Measurements from ENCODE around the gene CSDE1.

Gene CSDE1

DNA sequence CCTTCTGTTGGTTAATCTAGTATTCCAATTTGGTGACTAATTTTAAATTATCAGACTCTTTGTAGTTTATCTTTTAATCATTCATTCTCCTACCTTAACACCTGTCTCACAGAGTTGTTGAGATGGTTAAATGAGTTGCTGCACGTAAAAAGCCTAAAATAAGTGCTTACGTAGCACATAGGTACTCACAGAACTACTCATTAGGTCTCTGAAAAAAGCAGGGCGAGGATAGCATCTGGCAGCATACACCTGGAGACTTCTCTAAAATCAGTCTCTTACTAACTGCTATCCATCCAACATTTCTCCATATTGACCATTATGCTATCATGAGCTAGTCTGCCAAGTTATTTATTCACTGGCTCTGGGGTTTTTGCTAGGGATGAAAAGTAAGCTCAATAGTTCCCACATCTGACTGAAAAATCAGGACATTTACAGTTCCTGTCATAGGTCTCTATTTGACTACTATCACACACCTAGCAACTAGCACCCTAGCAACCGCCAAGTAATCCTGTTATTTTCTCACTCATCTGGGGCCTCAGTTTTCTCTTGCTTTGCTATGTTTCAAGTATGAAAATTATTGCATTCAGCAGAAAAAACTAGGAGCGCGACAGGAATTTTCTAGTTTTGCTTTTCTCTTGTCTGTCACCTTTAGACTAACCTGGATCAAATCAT is 11.2 kb downstream of the CSDE1 start:
- DNase-seq, result no peak

DNA sequence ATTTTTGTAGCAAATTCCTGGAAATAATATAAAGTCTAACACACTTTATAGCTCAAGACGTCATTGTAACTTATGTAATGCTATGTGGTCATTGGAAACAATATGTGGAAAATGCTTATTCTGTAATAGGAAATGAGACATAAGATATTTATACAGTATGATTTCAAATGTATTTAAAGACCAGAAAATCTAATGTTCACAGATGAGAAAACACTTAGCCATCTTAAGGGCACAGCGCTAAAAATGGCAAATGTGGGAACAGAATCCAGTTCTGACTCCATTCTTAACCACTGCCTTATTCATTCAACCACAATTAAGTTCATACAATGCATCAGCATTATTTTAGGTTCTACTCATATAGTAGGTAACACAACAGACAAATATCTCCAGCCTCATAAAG is 12.5 kb downstream of the CSDE1 start:
- no peak for DNase-seq

DNA sequence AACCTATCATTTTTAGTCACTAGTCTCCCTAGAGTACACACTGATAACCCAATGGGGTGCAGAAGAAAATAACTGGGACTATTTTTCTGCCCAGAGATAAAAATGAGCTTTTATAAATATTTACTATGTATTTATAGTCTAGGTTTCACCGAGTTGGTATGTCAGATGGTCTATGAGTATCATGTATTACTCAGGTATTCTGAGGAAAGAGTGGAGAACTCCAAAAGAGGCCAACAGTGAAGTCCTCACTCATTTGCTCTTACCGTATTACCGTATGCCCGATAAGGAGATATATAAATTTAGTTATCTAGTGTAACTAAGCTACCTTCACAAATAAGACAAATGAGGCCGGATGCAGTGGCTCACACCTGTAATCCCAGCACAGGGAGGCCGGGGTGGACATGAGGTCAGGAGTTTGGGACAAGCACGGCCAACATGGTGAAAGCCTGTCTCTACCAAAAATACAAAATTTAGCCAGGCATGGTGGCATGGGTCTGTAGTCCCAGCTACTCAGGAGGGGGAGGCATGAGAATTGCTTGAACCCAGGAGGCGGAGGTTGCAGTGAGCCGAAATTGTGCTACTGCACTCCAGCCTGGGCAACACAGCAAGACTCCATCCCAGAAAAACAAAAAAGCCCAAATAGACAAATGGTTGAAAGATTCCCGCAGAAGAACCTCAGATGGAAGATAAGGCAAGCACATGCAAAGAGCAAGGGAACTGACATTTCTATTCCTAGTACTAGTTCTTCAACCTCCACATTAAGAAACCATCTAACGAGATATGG is 15.6 kb downstream of the CSDE1 start:
- no peak for DNase-seq

DNA sequence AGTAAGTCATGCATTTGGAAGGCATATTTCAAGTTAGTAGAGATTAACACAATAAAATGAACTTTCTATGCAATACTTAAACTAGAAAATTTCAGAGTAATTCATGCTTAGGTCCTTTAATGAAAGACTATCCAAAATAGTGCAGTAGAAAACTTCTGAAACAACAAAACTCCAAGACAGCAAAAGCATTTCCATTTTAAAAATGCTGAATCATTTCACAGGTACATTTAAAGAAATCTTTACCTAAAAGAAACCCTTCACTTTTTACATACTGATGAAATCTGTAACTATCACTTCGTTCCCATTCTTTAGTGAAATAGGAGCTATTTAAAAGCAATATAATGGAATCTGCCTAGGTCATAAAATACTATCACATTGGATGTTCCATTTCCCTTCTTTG is 17.5 kb downstream of the CSDE1 start:
- no peak for DNase-seq

DNA sequence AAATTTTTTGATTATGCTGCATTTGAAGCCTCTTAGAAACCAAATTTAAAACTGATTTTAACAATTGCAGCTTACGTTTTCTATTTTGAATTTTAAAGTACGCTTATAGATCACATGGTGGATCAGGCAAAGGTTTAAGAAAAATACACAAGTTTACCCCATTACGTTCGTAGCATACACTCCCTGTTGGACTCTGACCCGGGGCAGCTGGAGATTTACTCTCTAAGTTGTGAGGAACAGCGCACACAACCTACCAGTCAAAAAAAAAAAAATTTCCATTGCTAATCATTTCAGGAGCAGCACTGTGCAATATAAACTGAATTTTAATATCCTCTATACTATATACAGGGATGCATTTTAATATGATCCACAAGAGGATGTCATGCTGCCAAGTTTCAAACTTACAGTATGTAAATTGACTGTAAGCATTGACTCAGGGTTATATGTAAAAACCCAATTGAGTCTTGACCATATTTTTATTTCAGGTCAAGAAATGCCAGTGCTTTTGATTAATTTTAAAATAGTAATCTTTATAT is 20.4 kb downstream of the CSDE1 start:
- DNase-seq, result no peak

DNA sequence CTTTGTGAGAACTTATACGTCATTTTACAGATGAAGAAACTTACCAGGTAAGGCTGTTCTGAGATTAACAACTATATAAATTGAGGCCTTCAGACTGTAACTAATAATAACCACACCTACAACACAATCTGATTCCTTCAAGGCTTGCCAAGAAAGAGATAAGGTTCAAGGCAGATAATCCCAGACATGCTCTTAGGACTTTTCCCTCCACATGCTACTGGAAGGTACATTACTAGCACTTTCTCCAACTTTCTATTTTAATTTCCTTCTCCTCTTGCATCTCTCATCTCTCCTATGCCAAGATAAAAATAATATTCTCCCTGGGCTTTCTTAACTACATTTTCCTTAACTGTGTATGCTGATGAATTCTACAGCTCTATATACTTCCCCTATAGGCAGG is 22.3 kb downstream of the CSDE1 start:
- no peak for DNase-seq

DNA sequence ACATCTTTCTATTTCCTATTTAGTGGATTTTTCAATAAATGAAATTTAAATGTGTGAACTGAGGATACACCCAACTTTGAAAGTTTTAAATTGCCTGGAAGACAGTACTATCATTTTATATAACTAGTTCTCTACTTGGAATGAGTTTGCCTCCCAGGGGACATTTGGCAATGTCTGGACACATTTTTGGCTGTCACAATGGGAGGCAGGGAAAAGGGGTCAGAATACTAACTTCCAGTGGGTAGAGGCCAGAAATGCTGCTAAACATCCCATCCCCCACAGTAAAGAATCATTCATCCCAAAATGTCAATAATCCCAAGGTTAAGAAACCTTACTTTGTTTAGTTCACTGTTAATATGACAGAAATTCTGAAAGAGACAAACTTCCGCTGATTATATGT is 28.0 kb downstream of the CSDE1 start:
- DNase-seq, result no peak

DNA sequence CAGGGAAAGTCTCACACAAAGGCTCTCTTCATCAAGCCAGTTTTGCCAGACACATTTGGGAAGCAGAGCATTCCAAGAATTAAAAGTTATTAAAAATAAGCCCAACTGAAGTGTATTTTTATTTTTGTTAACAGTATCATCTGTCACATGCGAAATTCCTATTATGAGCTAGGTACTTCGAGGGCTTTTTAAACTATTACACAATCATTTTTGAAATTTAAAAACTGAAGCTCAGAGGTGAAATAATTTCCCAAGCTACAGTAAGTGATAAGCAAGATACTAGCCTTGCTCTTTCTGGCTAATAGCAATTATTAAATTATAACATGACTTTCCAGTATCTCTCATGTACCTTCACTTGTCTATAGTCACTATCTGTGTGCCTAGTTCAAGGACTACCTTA is 29.2 kb downstream of the CSDE1 start:
- DNase-seq, result no peak

DNA sequence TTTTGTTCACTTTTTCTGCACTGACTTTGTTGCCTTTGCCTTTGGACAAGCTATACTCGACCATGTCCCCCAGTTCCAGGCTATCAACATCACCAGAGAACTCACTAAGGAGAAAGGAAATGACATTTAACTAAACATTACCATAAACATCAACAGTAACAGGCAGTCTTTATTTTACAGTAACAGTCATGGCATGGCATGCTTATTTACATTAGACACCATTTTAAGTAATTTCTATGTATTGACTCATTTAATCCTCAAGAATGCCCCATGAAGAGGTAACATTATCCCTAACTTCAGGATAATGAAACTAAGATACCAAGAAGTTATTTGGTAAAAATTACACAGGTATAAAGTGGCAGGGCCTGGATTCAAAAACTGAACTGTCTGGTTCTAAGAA is 32.6 kb downstream of the CSDE1 start:
- DNase-seq, result no peak

DNA sequence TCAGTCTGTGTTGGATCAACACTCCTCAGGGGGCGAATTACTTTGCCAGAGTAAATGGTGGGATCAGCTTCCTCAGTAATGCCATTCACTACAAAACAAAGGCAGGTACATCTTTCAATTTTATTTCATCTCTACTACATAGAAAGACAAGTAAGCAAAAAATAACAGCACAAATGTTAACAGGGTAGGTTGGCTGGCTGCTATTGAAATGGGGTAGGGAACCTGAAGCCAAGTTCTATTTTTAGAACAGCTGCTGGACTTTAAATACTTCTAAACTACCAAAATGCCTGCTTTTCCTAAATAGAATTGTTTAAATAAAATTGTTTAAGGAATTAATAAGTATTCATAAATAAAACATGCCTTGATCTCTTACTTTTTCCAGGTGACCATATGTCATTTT is 33.9 kb downstream of the CSDE1 start:
- no peak for DNase-seq

DNA sequence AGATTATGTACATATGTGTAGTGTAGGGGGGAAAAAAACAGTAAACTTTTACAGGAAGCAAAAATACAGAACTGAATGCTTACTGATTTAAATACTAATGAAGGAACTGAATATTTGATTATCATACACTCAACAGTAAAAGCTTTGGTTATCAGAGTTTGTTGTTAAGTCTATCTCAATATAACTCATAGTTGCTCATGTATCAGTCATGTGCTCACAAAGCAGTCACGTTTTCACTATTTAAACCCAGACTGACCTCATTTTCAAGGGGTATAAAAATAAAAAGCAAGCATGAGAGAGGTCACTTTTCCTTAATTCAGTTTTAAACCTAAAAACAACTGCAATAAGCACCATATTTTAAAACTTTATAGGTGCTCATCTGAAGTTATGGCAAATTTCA is 34.3 kb downstream of the CSDE1 start:
- DNase-seq, result no peak

DNA sequence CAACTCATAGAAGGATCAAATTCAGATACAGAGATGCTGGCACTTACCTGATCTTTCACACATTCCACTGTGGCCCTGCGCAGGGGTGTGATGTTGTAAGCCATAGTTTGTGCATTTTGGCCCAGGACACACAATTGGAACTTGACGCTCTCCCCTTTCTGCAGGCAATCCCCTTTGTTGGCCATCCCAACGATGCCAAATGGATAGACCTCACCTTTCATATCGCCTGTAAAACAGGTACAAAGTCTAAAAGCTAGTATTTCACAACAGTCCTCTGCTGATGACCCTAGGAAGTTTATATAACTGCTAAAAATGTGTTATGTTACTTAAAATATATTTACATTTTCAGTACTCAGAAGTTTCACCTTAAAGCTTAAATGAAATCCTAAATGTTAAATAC is 37.3 kb downstream of the CSDE1 start:
- DNase-seq, result no peak

DNA sequence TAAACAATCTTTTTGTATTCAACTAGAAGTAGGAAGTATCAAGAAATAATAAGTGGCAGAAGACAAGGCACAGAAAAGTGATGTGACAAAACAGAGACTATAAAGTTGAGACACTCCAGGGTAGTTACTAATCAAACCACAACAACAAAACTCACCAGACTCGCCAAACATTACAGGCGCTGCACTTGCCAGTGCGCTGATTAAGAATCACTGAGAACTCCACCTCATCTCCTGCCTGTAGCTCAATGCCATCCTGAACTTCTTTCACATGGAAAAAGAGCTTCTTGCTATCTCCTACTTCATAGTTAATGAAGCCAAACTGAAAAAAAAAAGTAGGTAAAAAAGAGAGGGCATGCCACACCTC is 38.4 kb downstream of the CSDE1 start:
- DNase-seq, result no peak

DNA sequence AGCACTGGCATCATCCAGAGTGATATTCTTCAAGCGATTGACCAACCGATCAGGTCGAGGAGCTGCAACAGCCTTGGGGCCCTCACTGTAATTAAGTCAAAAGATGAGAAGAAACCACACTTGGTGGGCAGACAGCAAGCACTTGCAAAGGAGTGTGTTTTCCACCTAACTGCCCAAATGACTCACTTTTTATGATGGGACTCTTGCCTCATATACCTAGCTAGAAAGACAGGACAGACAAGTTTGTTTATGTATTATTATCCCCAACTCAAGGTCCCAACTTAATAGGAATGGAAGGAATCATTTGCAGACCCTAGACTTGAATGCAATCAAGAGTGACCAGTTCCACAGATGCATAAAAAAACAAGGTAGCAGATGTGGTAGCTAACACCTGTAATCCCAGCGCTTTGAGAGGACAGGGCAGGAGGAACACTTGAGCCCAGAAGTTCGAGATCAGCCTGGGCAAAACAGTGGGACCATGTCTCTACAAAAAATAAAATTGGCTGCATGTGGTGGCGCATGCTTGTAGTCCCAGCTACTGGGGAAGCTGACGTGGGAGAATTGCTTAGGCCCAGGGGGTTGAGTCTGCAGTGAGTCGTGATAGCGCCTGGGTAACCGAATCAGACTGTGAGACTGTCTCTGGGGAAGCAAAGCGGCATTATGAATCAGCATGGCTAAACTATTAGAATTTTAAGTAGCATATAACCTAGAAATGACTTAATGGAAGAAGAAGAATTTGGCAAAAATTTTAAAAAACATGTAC is 38.9 kb downstream of the CSDE1 start:
- DNase-seq, result no peak

DNA sequence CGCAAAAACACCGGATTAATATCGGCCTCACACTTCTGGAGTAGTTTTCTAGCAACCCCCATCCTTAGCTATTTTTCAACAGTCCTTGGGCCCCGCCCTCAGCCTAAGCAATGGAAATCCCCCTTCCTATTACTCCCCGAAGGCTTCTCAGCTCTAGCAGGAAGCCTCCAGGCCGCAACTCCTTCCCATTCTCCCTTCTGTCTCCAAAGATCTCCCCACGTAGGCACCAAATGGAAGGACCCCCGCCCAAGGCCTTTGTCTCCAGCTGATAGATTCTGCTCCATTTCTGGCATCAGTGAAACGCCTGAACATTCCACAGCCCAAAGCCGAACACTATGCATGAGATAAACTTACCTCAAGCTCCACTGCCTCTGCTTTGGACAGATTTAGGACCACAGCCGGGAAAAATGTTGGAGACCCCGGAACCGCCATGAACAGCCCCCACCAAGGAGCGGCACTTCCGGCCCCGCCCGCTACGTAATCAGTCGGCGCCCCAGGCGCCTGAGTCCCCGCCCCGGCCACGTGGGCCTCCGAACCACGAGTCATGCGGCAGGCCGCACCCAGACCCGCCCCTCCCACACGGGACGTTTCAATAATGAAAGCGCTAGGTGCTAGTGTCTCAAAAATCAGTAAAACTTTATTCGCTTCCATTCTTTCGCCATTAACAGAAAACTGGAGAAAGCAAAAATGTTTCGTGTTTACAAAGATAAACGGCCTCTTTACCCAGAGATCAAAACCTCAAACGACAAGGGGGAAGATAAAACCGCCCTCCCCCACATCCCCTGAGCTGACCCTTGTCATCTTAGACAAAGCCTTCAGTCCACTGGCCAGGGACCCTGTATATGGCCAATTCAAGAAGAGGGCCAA is 41.2 kb downstream of the CSDE1 start, which contains the start of gene NRAS:
NRAS (minus strand) TSS at position 468 of the 867 bp plus-strand sequence. CDS start 611 bp downstream, outside the sequence.
- peak; percentile 94 to 95 for DNase-seq

DNA sequence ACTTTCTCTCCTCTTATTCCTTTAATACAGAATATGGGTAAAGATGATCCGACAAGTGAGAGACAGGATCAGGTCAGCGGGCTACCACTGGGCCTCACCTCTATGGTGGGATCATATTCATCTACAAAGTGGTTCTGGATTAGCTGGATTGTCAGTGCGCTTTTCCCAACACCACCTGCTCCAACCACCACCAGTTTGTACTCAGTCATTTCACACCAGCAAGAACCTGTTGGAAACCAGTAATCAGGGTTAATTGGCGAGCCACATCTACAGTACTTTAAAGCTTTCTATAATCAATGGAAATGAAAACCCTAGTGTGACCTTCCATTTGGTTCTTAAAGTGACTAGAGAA is 41.9 kb downstream of the CSDE1 start:
- no peak for DNase-seq

DNA sequence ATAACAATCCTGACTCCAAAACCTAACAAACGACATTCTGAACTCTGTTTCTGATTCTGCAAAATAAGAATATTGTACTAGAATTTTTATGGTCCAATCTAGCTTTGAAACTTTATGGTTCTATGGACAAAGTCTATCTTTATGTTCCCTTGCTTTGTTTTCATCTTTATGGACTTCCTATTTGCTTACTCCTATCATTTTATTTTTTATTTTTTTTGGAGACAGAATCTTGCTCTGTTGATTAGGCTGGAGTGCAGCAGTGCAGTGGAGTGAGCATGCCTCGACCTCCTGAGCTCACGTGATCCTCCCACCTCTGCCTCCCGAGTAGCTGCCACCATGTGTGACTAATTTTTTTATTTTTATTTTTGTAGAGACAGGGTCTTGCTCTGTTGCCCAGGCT is 44.8 kb downstream of the CSDE1 start:
- no peak for DNase-seq

DNA sequence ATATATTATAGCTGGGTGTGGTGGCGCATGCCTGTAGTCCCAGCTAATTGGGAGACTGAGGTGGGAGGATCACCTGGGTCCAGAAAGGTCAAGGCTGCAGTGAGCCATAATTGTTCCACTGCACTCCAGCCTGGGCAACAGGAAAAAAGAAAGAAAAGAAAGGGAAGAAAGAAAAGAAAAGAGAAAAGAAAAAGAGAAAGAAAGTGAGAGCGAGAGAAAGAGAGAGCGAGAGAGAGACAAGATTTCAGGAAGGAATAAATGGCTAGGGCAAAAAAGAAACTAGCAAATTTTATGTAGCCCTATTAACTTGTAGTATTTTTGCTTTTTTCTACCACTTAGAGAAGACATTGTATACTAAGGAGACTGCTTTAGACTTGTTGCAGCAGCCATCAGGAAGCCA is 47.4 kb downstream of the CSDE1 start:
- DNase-seq, result no peak

DNA sequence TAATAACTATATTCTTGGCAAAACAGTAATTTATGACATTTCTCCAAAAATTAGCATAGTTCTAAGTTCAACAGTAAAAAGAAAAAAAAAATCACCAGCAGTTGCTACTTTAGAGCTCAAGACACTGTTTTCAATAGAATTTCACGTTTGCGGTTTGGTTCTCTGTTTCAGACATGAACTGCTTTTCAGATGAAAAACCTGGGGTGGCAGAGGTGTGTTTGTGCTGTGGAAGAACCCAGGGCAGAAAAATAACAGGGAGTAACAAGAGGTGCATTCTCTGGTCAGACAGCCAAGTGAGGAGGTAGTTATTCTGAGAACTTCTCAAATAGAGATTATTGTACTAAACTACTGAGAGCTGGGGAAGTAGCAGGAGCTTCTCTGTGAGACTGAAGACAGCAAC is 50.2 kb downstream of the CSDE1 start:
- no peak for DNase-seq

DNA sequence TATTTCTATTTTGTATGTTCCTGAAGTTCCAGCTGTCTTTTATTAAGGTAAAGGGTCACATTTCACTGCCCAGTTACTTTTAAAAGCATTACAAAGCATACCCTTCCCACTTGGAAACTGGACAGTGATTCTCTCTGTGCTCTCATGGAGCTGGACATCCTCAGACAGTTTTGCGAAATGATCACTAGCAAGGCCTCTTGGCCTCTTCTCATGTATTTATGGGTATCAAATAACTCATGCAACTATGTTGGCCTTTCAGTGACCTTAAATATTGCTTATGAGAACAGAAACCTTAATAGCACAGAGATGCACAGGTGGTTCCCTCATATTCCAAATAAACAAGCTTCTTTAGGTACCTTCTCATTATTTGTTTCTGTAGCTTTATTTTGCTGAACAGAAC is 54.5 kb downstream of the CSDE1 start:
- DNase-seq, result no peak

DNA sequence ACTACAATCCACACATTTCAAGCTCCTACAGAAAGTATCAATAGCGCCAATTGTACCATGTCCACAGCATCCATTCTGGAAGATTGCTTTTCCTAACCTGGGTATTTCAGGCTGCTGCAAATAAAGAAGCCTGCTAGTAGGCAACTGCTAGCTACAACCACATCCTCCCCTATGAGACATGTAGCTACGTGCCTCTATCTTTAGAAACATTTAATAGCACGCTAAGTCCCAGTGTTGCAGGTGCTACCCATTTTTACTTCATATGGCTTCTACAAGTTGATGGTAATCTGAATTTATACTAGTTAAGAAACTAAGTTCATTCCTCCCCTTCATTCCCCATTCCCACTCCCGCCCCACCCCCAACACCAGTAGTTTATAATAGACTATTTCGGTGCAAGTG is 55.0 kb downstream of the CSDE1 start:
- no peak for DNase-seq

DNA sequence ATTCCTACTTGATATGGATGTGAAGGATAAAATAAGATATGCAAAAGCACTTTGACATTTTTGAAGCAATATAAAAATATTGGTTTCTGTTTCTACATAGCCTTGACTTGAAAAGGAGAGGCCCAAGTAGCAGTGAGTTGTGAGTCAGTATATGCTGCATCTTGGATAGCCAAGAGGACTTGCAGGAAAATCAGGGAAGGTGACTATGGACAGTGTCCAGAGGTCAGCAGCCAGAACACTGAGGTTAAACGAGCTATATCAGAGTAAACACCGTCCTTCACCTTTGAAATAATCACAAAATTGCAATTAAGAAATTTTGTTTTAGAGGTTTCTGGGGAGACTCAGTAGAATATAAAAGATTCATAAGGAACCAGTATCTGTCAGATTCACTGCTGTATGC is 55.9 kb downstream of the CSDE1 start:
- no peak for DNase-seq
